Activated B cell treated with CpG ODN at 0.5 μM for 24 hours (primary cell): ENCODE measurements around the gene CRYBA4. TPM values are rescaled to one million over a fixed set of nuclear protein-coding genes. Genes with fewer than 3 reads are reported as not detected.

ENCODE experiments used
- ATAC-seq: fragments of 200-7000 bp; cut with Tn5 transposase; one replicate; pipeline ENCODE4 v1.10.0; 2021; ENCODE audit warnings: low read depth, mild to moderate bottlenecking, moderate library complexity
- CTCF ChIA-PET: fragments of 350-600 bp; sonication (Branson Sonifier 250); formaldehyde crosslinking; loops from one replicate; lab custom pipeline; 2021; ENCODE audit warnings: antibody characterized with exemption; lab: Charles Lee
- POLR2A ChIA-PET: fragments of 350-600 bp; sonication (Branson Sonifier 250); formaldehyde crosslinking; loops from one replicate; lab custom pipeline; 2021; ENCODE audit warnings: antibody characterized with exemption; lab: Charles Lee
- DNase-seq: peaks from one replicate; pipeline ENCODE4 v3.0.0; 2022
- H3K27ac Mint-ChIP-seq: one replicate; pipeline ENCODE4 v1.8.0; 2020; ENCODE audit warnings: mixed read lengths
- H3K27me3 Mint-ChIP-seq: one replicate; pipeline ENCODE4 v1.8.0; 2021; ENCODE audit warnings: mixed read lengths
- H3K36me3 Mint-ChIP-seq: one replicate; pipeline ENCODE4 v1.8.0; 2021; ENCODE audit warnings: low read depth, mixed read lengths
- H3K4me1 Mint-ChIP-seq: one replicate; pipeline ENCODE4 v1.8.0; 2021; ENCODE audit warnings: mixed read lengths
- H3K4me3 Mint-ChIP-seq: one replicate; pipeline ENCODE4 v1.8.0; 2020; ENCODE audit warnings: mild to moderate bottlenecking, mixed read lengths
- H3K9me3 Mint-ChIP-seq: one replicate; pipeline ENCODE4 v1.8.0; 2020; ENCODE audit warnings: mixed read lengths
- CTCF ChIP-seq: fragments of 200-600 bp; IDR thresholded peaks from one replicate; pipeline ENCODE4 v1.8.0; 2022; ENCODE audit warnings: antibody characterized with exemption, mild to moderate bottlenecking
- intact Hi-C: fragments of 100-400 bp; cut with micrococcal nuclease; formaldehyde crosslinking; loops from one replicate; pipeline ENCODE4 v1.15.1; 2024
- total RNA-seq: library from RNA; stranded (reverse); gene quantifications from 2 replicates; pipeline ENCODE4 v1.2.3, GENCODE V29; 2022

The CRYBA4 gene
- total RNA-seq, 1 donor from 2014 or later = not detected

GRCh38 chr22:26671317-26672059 is 49.7 kb downstream of the CRYBA4 start:
- peak overlapping the region; percentile 98 for H3K4me3 Mint-ChIP-seq
- peaks cover 94% of the 10 kb centered on the region for H3K4me1 Mint-ChIP-seq
- peak overlapping the region; percentile 99 for H3K27ac Mint-ChIP-seq
- ATAC-seq (peak; percentile 49), DNase-seq (peak; percentile 60)
- ChIA-PET POLR2A (interaction anchor here (0.7 to 1.6 kb wide), 4 partner anchors 8 to 160 kb away, joined by 3 to 4 read pairs (median 4); no protein-coding TSS in a partner anchor), CTCF (interaction anchor here (1.2 kb wide), 1 partner anchor 8 kb away, joined by 3 read pairs; no protein-coding TSS in a partner anchor)
- H3K27me3 Mint-ChIP-seq = no peaks in the 10 kb centered on the region
- no peaks in the 10 kb centered on the region for H3K9me3 Mint-ChIP-seq
- peaks cover 23% of the 10 kb centered on the region for H3K36me3 Mint-ChIP-seq
- intact Hi-C loops = loop anchor here (1.0 to 5.0 kb wide), 7 partner anchors 13 to 1247 kb away; partner anchors contain the start of genes ASPHD2, GRK3, PITPNB and TFIP11
- TF ChIP-seq CTCF = no peak

- TF ChIP-seq CTCF = no peak
- H3K27ac Mint-ChIP-seq = peak overlapping the region; percentile 99
- H3K4me1 Mint-ChIP-seq = peaks cover 92% of the 10 kb centered on the region
- peak overlapping the region; percentile 98 for H3K4me3 Mint-ChIP-seq
- ChIA-PET POLR2A (interaction anchor here (0.7 to 3.1 kb wide), 8 partner anchors 8 to 1248 kb away, joined by 4 to 32 read pairs (median 8); partner anchors contain the start of genes HPS4, MIAT, PITPNB and SRRD), CTCF (interaction anchor here (1.2 kb wide), 1 partner anchor 9 kb away, joined by 3 read pairs; no protein-coding TSS in a partner anchor)
- no peak for ATAC-seq
- intact Hi-C loops = loop anchor here (1.0 to 5.0 kb wide), 7 partner anchors 13 to 1247 kb away; partner anchors contain the start of genes ASPHD2, GRK3, PITPNB and TFIP11
- no peaks in the 10 kb centered on the region for H3K27me3 Mint-ChIP-seq
- no peaks in the 10 kb centered on the region for H3K9me3 Mint-ChIP-seq
- no peak for DNase-seq
- H3K36me3 Mint-ChIP-seq = peaks cover 24% of the 10 kb centered on the region
These were observed 50.3 kb downstream of the CRYBA4 start for GRCh38 chr22:26672060-26672471.

- no peak for TF ChIP-seq CTCF
- Mint-ChIP-seq H3K27ac (peak overlapping the region; percentile 99), H3K36me3 (peaks cover 24% of the 10 kb centered on the region), H3K4me1 (peaks cover 92% of the 10 kb centered on the region), H3K27me3 (no peaks in the 10 kb centered on the region), H3K4me3 (peak overlapping the region; percentile 98), H3K9me3 (no peaks in the 10 kb centered on the region)
- intact Hi-C loops = loop anchor here (1.0 to 5.0 kb wide), 7 partner anchors 14 to 1246 kb away; partner anchors contain the start of genes ASPHD2, GRK3, PITPNB and TFIP11
- CTCF ChIA-PET = interaction anchor here (1.2 to 1.3 kb wide), 2 partner anchors 7 to 10 kb away, joined by 3 read pairs; no protein-coding TSS in a partner anchor
- DNase-seq (peak; percentile 82), ATAC-seq (peak; percentile 67)
- POLR2A ChIA-PET = interaction anchor here (0.5 to 3.1 kb wide), 12 partner anchors 10 to 1247 kb away, joined by 3 to 32 read pairs (median 5); partner anchors contain the start of genes ASPHD2, HPS4, MIAT and PITPNB
These were observed 51.1 kb downstream of the CRYBA4 start for GRCh38 chr22:26672590-26673468.

GRCh38 chr22:26673486-26673885 is 51.7 kb downstream of the CRYBA4 start:
- DNase-seq (no peak), ATAC-seq (no peak)
- intact Hi-C loops = loop anchor here (2.0 to 5.0 kb wide), 5 partner anchors 15 to 1245 kb away; partner anchors contain the start of genes GRK3, PITPNB and TPST2
- CTCF ChIA-PET = interaction anchor here (1.3 kb wide), 1 partner anchor 8 kb away, joined by 3 read pairs; no protein-coding TSS in a partner anchor
- no peak for TF ChIP-seq CTCF
- POLR2A ChIA-PET = interaction anchor here (0.5 to 3.1 kb wide), 12 partner anchors 8 to 1246 kb away, joined by 3 to 32 read pairs (median 6); partner anchors contain the start of genes ASPHD2, HPS4, MIAT and PITPNB
- no peaks in the 10 kb centered on the region for H3K9me3 Mint-ChIP-seq
- H3K36me3 Mint-ChIP-seq = peaks cover 27% of the 10 kb centered on the region
- H3K4me3 Mint-ChIP-seq = peak overlapping the region; percentile 98
- H3K27me3 Mint-ChIP-seq = no peaks in the 10 kb centered on the region
- peaks cover 90% of the 10 kb centered on the region for H3K4me1 Mint-ChIP-seq
- peak overlapping the region; percentile 99 for H3K27ac Mint-ChIP-seq
